HepG2 (cell line): ENCODE measurements around the gene UST. TPM values are rescaled to one million over a fixed set of nuclear protein-coding genes. Genes with fewer than 3 reads are reported as not detected.
A peak's percentile ranks its signal among the peaks of the same experiment; 100 is the strongest.

Source experiments
- ATAC-seq: fragments of 200-7000 bp; cut with Tn5 transposase; 3 replicates; pipeline ENCODE4 v1.9.1; 2020; ENCODE audit warnings: mild to moderate bottlenecking, moderate library complexity
- BruUV-seq: library from RNA; stranded (reverse); fragments of 400-500 nt; replicated peaks from 2 replicates; lab custom pipeline; 2021; lab: Mats Ljungman, UMichigan
- CTCF ChIA-PET: fragments of 300-600 bp; formaldehyde crosslinking; extraction: SDS; loops from one replicate; lab custom pipeline; 2021; ENCODE audit warnings: low total read pairs, inconsistent platforms, low intra/inter-chr PET ratio; lab: Yijun Ruan, JAX
- POLR2A ChIA-PET: fragments of 350-600 bp; sonication (Branson Sonifier 250); formaldehyde crosslinking; loops from one replicate; lab custom pipeline; 2020; ENCODE audit warnings: antibody characterized with exemption, inconsistent platforms; lab: Yijun Ruan, JAX
- DNase-seq: peaks from one replicate; pipeline ENCODE4 v3.0.0-alpha.2; 2015; ENCODE audit warnings: low spot score
- FAIRE-seq: peaks from 3 replicates; lab custom pipeline; 2011; peaks lifted over from hg19 to GRCh38; lab: Jason Lieb, UNC
- H2AFZ ChIP-seq: one replicate; pipeline ENCODE4 v1.6.1; 2011; ENCODE audit warnings: low read length, inconsistent platforms
- H3K27ac ChIP-seq: fragments of 300-600 bp; 3 replicates; pipeline ENCODE4 v1.8.0; 2011; ENCODE audit warnings: mixed run types, mild to moderate bottlenecking, mixed read lengths, low read length, inconsistent platforms; ENCODE audit not compliant: insufficient read depth; ENCODE audit errors: extremely low read length
- H3K27me3 ChIP-seq, 2 experiments: fragments of 200-600 bp in 1 of 2; 2 replicates in 1 of 2; 3 replicates in 1 of 2; pipeline versions ENCODE4 v1.6.0 to v1.8.0; 2011; ENCODE audit warnings: low read length in 2 of 2, mild to moderate bottlenecking in 2 of 2, moderate library complexity in 2 of 2, inconsistent platforms in 1 of 2; ENCODE audit not compliant: insufficient read depth in 2 of 2, control insufficient read depth in 1 of 2
- H3K36me3 ChIP-seq, 2 experiments: fragments of 200-600 bp in 1 of 2; replicated peaks in 1 of 2; 2 replicates in 1 of 2; 3 replicates in 1 of 2; pipeline versions ENCODE4 v1.5.1 to v1.8.0; 2011; ENCODE audit warnings: low read length in 2 of 2, inconsistent platforms in 1 of 2; ENCODE audit not compliant: insufficient read depth in 2 of 2, control insufficient read depth in 1 of 2
- H3K4me1 ChIP-seq: 2 replicates; pipeline ENCODE4 v1.5.1; 2012; ENCODE audit warnings: low read length, inconsistent platforms; ENCODE audit not compliant: insufficient read depth
- H3K4me2 ChIP-seq: 2 replicates; pipeline ENCODE4 v1.6.0; 2011; ENCODE audit warnings: low read depth, low read length, inconsistent platforms
- H3K4me3 ChIP-seq, 3 experiments: fragments of 200-600 bp in 1 of 3; sonication (generic), shearing (Covaris generic) in 1 of 3; replicated peaks in 1 of 3; 2 replicates each; pipeline ENCODE4 v1.5.1; 2011 to 2016; ENCODE audit warnings: low read length in 3 of 3, inconsistent platforms in 2 of 3, low read depth in 2 of 3, mild to moderate bottlenecking in 2 of 3, control low read depth in 1 of 3, mixed read lengths in 1 of 3; ENCODE audit not compliant: insufficient read depth in 1 of 3
- H3K79me2 ChIP-seq: one replicate; pipeline ENCODE4 v1.6.1; 2011; ENCODE audit warnings: low read length, inconsistent platforms; ENCODE audit not compliant: insufficient read depth
- H3K9ac ChIP-seq: 2 replicates; pipeline ENCODE4 v1.6.0; 2011; ENCODE audit warnings: mild to moderate bottlenecking, low read depth, low read length, inconsistent platforms; ENCODE audit not compliant: insufficient read depth
- H3K9me3 ChIP-seq: 2 replicates; pipeline ENCODE4 v1.5.1; 2012; ENCODE audit warnings: mild to moderate bottlenecking, low read length
- H4K20me1 ChIP-seq: 2 replicates; pipeline ENCODE4 v1.6.0; 2011; ENCODE audit warnings: inconsistent platforms, mild to moderate bottlenecking, low read length, moderate library complexity; ENCODE audit not compliant: insufficient read depth
- CEBPB ChIP-seq: IDR thresholded peaks from 2 replicates; pipeline ENCODE4 v1.6.1; 2011; ENCODE audit warnings: low read depth, low read length, improper control_type of control experiment, borderline replicate concordance
- CEBPG ChIP-seq: IDR thresholded peaks from 2 replicates; pipeline ENCODE4 v1.6.1; 2016
- FOSL1 ChIP-seq: sonication (generic); formaldehyde crosslinking; IDR thresholded peaks from 2 replicates; pipeline ENCODE4 v1.9.0; 2021; ENCODE audit warnings: missing genetic modification reagents, borderline replicate concordance
- SNAPC4 ChIP-seq: sonication (generic); formaldehyde crosslinking; IDR thresholded peaks from 2 replicates; pipeline ENCODE4 v1.4.0; 2020; ENCODE audit warnings: mild to moderate bottlenecking, missing genetic modification reagents
- WGBS: methylation state at CpG from one replicate; pipeline ENCODE4 v1.1.6; 2017; ENCODE audit warnings: low lambda C conversion rate; 5-methylcytosine and 5-hydroxymethylcytosine counted together
- in situ Hi-C: cut with HindIII; loops from 2 replicates; pipeline ENCODE4 v1.10.0; 2017; ENCODE audit warnings: low pct_unique_long_range_greater_than_20kb; ENCODE audit not compliant: extremely low pct_ligation_motif_present
- intact Hi-C: fragments of 100-400 bp; cut with micrococcal nuclease; formaldehyde crosslinking; loops from one replicate; pipeline ENCODE4 v1.10.0; 2022; ENCODE audit not compliant: unreplicated experiment
- polyA plus RNA-seq, 8 experiments: library from polyadenylated mRNA; depleted of rRNA in 3 of 8; stranded (reverse) in 7 of 8; unstranded in 1 of 8; fragments of >200 nt; fragmentation: Illumina TruSeq in 4 of 8; extraction: Trizol in 4 of 8; gene quantifications; 2 replicates each; pipeline versions ENCODE4 v1.2.1 to v1.2.3, GENCODE V29; 2011 to 2016; ENCODE audit warnings: low read depth in 4 of 8, missing spikeins in 1 of 8, mixed read lengths in 1 of 8; ENCODE audit not compliant: insufficient read depth in 1 of 8
- total RNA-seq, 5 experiments: library from RNA; depleted of rRNA; stranded (reverse); fragments of >200 nt; fragmentation: Illumina TruSeq; extraction: Trizol; gene quantifications; 2 replicates each; pipeline ENCODE4 v1.2.3, GENCODE V29; 2016; ENCODE audit warnings: low read depth in 1 of 5
- TF ChIP-seq, protein P1 (sequence below): sonication (generic); formaldehyde crosslinking; IDR thresholded peaks from 2 replicates; pipeline ENCODE4 v1.4.0; 2020; ENCODE audit warnings: mild to moderate bottlenecking, low read depth, missing genetic modification reagents

UST gene
- total and polyA plus RNA-seq, 2 of the 13 experiments (the other 11 are each of a cell fraction or from before 2014, with no cell fraction given), result 0.27 TPM; not detected in 1

GRCh38 chr6:149014631-149015534, 268.1 kb downstream of the UST start:
- no peaks in the 10 kb centered on the region for H3K36me3 ChIP-seq
- no peaks in the 10 kb centered on the region for H4K20me1 ChIP-seq
- DNase-seq, result no peak
- no peaks in the 10 kb centered on the region for H3K9me3 ChIP-seq
- intact Hi-C loops, result no loop called here
- in situ Hi-C loops, result no loop called here
- no peak overlapping the region for H2AFZ ChIP-seq
- ChIA-PET POLR2A (no interaction called here), CTCF (no interaction called here)
- no peak overlapping the region for H3K4me3 ChIP-seq
- H3K4me2 ChIP-seq, result no peak overlapping the region
- no peaks in the 10 kb centered on the region for H3K4me1 ChIP-seq
- H3K79me2 ChIP-seq, result no peaks in the 10 kb centered on the region
- H3K27ac ChIP-seq, result no peak overlapping the region
- peak; percentile 34; the same call in 2 of the 3 replicates for ATAC-seq
- H3K9ac ChIP-seq, result no peak overlapping the region
- 20% methylated on average over 7 of the region's 7 CpGs for WGBS
- TF ChIP-seq FOSL1, result no peak
- BruUV-seq, result no TSS peak
- FAIRE-seq, result no peak
- H3K27me3 ChIP-seq, result peaks cover 4 to 19% of the 10 kb centered on the region in 2 experiments; a peak in 3 of 5 replicates

DNA sequence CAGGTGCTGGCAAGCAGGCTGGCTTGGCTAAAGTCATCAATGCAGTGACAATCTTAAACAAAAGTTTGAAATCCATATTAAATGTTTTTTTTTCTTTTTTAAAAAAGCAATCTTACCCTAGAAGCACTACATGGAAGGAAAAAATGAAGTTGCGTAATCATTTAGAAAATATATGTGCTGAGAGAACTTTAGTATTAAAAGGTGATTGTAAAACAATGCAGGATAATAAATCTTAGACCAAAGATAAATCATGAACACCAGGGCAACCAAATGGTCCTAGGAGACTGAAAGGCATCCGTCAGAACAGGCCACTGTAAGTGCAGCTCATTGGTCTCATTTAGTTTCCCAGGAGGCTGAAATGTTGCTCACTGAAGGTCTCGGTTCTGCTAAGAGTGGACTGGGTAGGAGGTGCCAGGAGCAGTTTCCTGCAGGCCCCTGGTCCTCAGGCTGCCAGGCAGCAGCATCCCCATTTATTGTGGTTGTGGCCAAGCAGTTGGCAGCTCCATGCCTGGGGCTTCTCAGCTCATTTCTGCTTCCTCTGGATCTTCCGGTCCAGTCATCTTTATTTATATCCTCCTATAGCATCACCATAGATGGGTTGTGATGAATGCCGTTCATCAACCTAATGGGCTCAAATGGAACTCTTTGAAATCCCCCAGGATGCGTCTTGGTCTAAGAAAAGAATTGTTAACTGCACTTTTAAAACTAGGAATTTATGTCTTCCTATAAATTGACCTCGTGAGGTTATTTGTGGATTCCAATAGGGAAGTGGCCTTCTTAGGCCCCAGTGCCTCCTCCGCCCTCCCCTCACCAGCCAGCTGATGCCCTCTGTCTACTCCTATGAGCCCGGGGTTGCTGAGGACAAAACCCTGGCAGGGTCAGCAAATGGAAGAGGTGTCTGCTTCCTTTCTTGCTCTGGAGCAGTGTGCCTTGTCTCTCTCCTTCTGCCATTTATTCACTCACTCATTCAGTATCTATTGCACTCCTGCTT, 269.0 kb downstream of the UST start:
- Histone ChIP-seq H3K9me3 (no peaks in the 10 kb centered on the region), H4K20me1 (no peaks in the 10 kb centered on the region), H2AFZ (no peak overlapping the region), H3K4me3 (no peak overlapping the region), H3K4me2 (no peak overlapping the region), H3K9ac (no peak overlapping the region), H3K27ac (no peak overlapping the region), H3K4me1 (no peaks in the 10 kb centered on the region), H3K27me3 (peaks cover 4 to 24% of the 10 kb centered on the region in 2 experiments; a peak in 3 of 5 replicates), H3K36me3 (no peaks in the 10 kb centered on the region), H3K79me2 (no peaks in the 10 kb centered on the region)
- ATAC-seq, result no peak; the same call in 2 of the 3 replicates
- in situ Hi-C loops (no loop called here), intact Hi-C loops (no loop called here)
- 48% methylated on average over 8 of the region's 9 CpGs for WGBS
- TF ChIP-seq, protein P1, sequence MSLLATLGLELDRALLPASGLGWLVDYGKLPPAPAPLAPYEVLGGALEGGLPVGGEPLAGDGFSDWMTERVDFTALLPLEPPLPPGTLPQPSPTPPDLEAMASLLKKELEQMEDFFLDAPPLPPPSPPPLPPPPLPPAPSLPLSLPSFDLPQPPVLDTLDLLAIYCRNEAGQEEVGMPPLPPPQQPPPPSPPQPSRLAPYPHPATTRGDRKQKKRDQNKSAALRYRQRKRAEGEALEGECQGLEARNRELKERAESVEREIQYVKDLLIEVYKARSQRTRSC (CRISPR knock-in tag), result no peak
- no peak for TF ChIP-seq SNAPC4 (CRISPR knock-in tag)
- TF ChIP-seq CEBPB, result peak; percentile 85
- TF ChIP-seq CEBPG, result peak; percentile 35; the same call in 1 of the 2 replicates
- CTCF ChIA-PET, result no interaction called here
- no peak for FAIRE-seq
- POLR2A ChIA-PET, result no interaction called here
- BruUV-seq, result no TSS peak
- DNase-seq, result no peak
